HG03460 (cell line): ENCODE measurements around the gene MRNIP.
"Not testable (repeated sequence)": the region's sequence is repeated elsewhere in the genome, so short reads cannot be mapped to it uniquely, and the experiment has no call there.

Experiments used
- ATAC-seq: cut with Tn5 transposase; IDR thresholded peaks from one replicate; pipeline ENCODE4 v1.9.1; 2021; ENCODE audit not compliant: unreplicated experiment

MRNIP gene

GRCh38 chr5:179795049-179795862 lies 63.4 kb downstream of the MRNIP start:
- ATAC-seq = no peak

GRCh38 chr5:179794575-179794974 lies 64.0 kb downstream of the MRNIP start:
- no peak for ATAC-seq

- no peak for ATAC-seq
Measured at GRCh38 chr5:179794171-179794570, 64.4 kb downstream of the MRNIP start.

- peak; percentile 36 for ATAC-seq
Measured at GRCh38 chr5:179793468-179794139, 65.0 kb downstream of the MRNIP start, which contains the start of gene LTC4S. Gene LTC4S (plus strand): TSS chr5:179793986. CDS start chr5:179794081, 95 bp downstream.

GRCh38 chr5:179792612-179793467 lies 65.8 kb downstream of the MRNIP start:
- ATAC-seq = no peak

- ATAC-seq = no peak
Measured at GRCh38 chr5:179791881-179792611, 66.6 kb downstream of the MRNIP start.

GRCh38 chr5:179789278-179789677 lies 69.3 kb downstream of the MRNIP start:
- not testable (repeated sequence) for ATAC-seq

GRCh38 chr5:179788193-179788854 lies 70.3 kb downstream of the MRNIP start:
- ATAC-seq = no peak
